ENCODE data around the gene ZNF462. TPM values are rescaled to one million over a fixed set of nuclear protein-coding genes. Genes with fewer than 3 reads are reported as not detected.
A peak's percentile ranks its signal among the peaks of the same experiment; 100 is the strongest.
"Not testable (repeated sequence)": the region's sequence is repeated elsewhere in the genome, so short reads cannot be mapped to it uniquely, and the experiment has no call there.

The ZNF462 gene
- total RNA-seq, 1 donor from 2014 or later: 98.3 TPM

GRCh38 chr9:106982636-106983035 lies 119.7 kb downstream of the ZNF462 start:
- Mint-ChIP-seq H3K27ac (ENCODE audit: unreplicated experiment) (no peak overlapping the region), H3K36me3 (ENCODE audit: low read depth, unreplicated experiment) (peaks cover 50% of the 10 kb centered on the region), H3K9me3 (ENCODE audit: unreplicated experiment) (no peaks in the 10 kb centered on the region), H3K27me3 (ENCODE audit: unreplicated experiment) (no peaks in the 10 kb centered on the region), H3K4me3 (ENCODE audit: unreplicated experiment) (no peak overlapping the region), H3K4me1 (ENCODE audit: unreplicated experiment) (peaks cover 2% of the 10 kb centered on the region)
- DNase-seq (ENCODE audit: low spot score): no peak
- TF ChIP-seq, protein P1, sequence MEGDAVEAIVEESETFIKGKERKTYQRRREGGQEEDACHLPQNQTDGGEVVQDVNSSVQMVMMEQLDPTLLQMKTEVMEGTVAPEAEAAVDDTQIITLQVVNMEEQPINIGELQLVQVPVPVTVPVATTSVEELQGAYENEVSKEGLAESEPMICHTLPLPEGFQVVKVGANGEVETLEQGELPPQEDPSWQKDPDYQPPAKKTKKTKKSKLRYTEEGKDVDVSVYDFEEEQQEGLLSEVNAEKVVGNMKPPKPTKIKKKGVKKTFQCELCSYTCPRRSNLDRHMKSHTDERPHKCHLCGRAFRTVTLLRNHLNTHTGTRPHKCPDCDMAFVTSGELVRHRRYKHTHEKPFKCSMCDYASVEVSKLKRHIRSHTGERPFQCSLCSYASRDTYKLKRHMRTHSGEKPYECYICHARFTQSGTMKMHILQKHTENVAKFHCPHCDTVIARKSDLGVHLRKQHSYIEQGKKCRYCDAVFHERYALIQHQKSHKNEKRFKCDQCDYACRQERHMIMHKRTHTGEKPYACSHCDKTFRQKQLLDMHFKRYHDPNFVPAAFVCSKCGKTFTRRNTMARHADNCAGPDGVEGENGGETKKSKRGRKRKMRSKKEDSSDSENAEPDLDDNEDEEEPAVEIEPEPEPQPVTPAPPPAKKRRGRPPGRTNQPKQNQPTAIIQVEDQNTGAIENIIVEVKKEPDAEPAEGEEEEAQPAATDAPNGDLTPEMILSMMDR (IDR thresholded peaks at IDR 0.05; ENCODE audit: unreplicated experiment): no peak

DNA sequence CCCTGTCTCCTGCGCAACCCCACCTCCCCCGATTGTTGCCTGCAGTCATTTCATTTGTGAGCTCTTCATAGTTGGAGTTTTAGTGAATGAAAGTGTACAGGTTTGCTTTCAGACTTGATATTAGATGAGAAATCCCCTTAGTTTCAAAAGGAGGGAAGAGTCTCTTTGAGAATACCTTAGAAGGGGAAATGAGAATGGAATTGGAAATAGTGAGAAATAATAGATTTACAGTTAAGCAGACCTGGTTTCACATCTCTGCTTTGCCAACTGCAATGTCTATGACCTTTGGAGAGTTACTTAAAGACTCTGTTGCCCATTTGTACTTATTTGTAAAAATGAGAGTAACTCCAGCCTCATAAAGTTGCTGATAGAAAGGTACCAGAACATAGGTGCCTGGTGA lies 120.4 kb downstream of the ZNF462 start:
- TF ChIP-seq, protein P1 (IDR thresholded peaks at IDR 0.05; ENCODE audit: unreplicated experiment): no peak
- Mint-ChIP-seq H3K27me3 (ENCODE audit: unreplicated experiment) (no peaks in the 10 kb centered on the region), H3K36me3 (ENCODE audit: low read depth, unreplicated experiment) (peaks cover 57% of the 10 kb centered on the region), H3K27ac (ENCODE audit: unreplicated experiment) (peak overlapping the region; percentile 21), H3K4me3 (ENCODE audit: unreplicated experiment) (no peak overlapping the region), H3K9me3 (ENCODE audit: unreplicated experiment) (no peaks in the 10 kb centered on the region), H3K4me1 (ENCODE audit: unreplicated experiment) (peaks cover 2% of the 10 kb centered on the region)
- DNase-seq (ENCODE audit: low spot score): no peak

- DNase-seq (ENCODE audit: low spot score); H3K9me3 Mint-ChIP-seq (ENCODE audit: unreplicated experiment); H3K27ac Mint-ChIP-seq (ENCODE audit: unreplicated experiment); H3K4me1 Mint-ChIP-seq (ENCODE audit: unreplicated experiment); H3K27me3 Mint-ChIP-seq (ENCODE audit: unreplicated experiment); H3K4me3 Mint-ChIP-seq (ENCODE audit: unreplicated experiment): not testable (repeated sequence)
- peaks cover 71% of the 10 kb centered on the region for H3K36me3 Mint-ChIP-seq (ENCODE audit: low read depth, unreplicated experiment)
Observed at GRCh38 chr9:106989904-106990303, 126.9 kb downstream of the ZNF462 start.

DNA sequence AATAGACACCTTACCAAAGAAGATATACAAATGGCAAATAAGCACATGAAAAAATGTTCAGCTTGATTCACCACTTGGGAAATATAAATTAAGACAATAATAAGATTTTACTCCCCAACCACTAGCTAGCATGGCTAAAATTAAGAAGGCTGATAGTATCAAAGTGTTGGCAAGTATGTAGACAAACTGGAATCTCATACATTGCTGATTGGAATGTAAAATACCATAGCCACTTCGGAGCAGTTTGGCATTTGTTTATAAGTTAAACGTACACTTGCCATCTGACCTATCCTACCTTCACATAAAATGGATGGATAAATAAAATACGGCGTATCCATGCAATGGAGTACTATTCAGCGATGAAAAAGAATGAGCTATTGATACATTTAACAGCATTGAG lies 129.2 kb downstream of the ZNF462 start:
- peaks cover 73% of the 10 kb centered on the region for H3K36me3 Mint-ChIP-seq (ENCODE audit: low read depth, unreplicated experiment)
- no peaks in the 10 kb centered on the region for H3K4me1 Mint-ChIP-seq (ENCODE audit: unreplicated experiment)
- no peak overlapping the region for H3K4me3 Mint-ChIP-seq (ENCODE audit: unreplicated experiment)
- H3K9me3 Mint-ChIP-seq (ENCODE audit: unreplicated experiment): no peaks in the 10 kb centered on the region
- peaks cover 2% of the 10 kb centered on the region for H3K27me3 Mint-ChIP-seq (ENCODE audit: unreplicated experiment)
- no peak for DNase-seq (ENCODE audit: low spot score)
- H3K27ac Mint-ChIP-seq (ENCODE audit: unreplicated experiment): no peak overlapping the region
- TF ChIP-seq, protein P1 (IDR thresholded peaks at IDR 0.05; ENCODE audit: unreplicated experiment): no peak

DNA sequence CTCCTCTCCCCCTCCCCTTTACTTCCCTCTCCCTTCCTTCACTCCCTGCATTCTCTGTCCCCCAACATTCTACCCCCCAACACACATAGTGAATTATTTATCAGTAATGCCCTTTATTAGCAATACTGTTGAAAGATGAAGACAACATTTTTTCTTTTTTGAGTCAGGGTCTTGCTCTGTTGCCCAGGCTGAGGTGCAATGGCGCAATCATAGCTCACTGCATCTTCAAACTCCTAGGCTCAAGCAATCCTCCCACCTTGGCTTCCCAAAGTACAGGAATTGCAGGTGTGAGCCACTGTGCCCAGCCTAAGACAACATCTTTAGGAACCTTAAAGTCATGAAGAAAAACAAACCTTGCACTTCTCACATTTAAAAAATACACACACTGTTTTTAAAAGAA lies 130.6 kb downstream of the ZNF462 start:
- Mint-ChIP-seq H3K27me3 (ENCODE audit: unreplicated experiment) (peaks cover 2% of the 10 kb centered on the region), H3K36me3 (ENCODE audit: low read depth, unreplicated experiment) (peaks cover 59% of the 10 kb centered on the region), H3K9me3 (ENCODE audit: unreplicated experiment) (no peaks in the 10 kb centered on the region), H3K27ac (ENCODE audit: unreplicated experiment) (no peak overlapping the region), H3K4me3 (ENCODE audit: unreplicated experiment) (no peak overlapping the region), H3K4me1 (ENCODE audit: unreplicated experiment) (no peaks in the 10 kb centered on the region)
- no peak for DNase-seq (ENCODE audit: low spot score)
- TF ChIP-seq, protein P1 (IDR thresholded peaks at IDR 0.05; ENCODE audit: unreplicated experiment): no peak

GRCh38 chr9:106994463-106994862 lies 131.5 kb downstream of the ZNF462 start:
- Mint-ChIP-seq H3K36me3 (ENCODE audit: low read depth, unreplicated experiment) (peaks cover 50% of the 10 kb centered on the region), H3K27ac (ENCODE audit: unreplicated experiment) (no peak overlapping the region), H3K4me1 (ENCODE audit: unreplicated experiment) (no peaks in the 10 kb centered on the region), H3K27me3 (ENCODE audit: unreplicated experiment) (peaks cover 2% of the 10 kb centered on the region), H3K4me3 (ENCODE audit: unreplicated experiment) (no peak overlapping the region), H3K9me3 (ENCODE audit: unreplicated experiment) (no peaks in the 10 kb centered on the region)
- no peak for DNase-seq (ENCODE audit: low spot score)
- TF ChIP-seq, protein P1 (IDR thresholded peaks at IDR 0.05; ENCODE audit: unreplicated experiment): no peak

Measured in endothelial cell (in vitro differentiated cells).